Measurements from ENCODE around the gene POLN.

- no peak for TF ChIP-seq POLR2A (IDR thresholded peaks at IDR 0.05; ENCODE audit: low read length)
- no peak for TF ChIP-seq HMGXB4 (CRISPR knock-in tag; IDR thresholded peaks at IDR 0.05; ENCODE audit: borderline replicate concordance)
- TF ChIP-seq CTCF (IDR thresholded peaks at IDR 0.05): no peak
Observed at GRCh38 chr4:2085496-2085901, 156.4 kb downstream of the POLN start.
